CD14-positive monocyte (primary cell): ENCODE results near the gene NUTM2D. TPM values are rescaled to one million over a fixed set of nuclear protein-coding genes. Genes with fewer than 3 reads are reported as not detected.
"Not testable (repeated sequence)": the region's sequence is repeated elsewhere in the genome, so short reads cannot be mapped to it uniquely, and the experiment has no call there.

Experiments
- DNase-seq, 3 donors: peaks; one replicate each; pipeline ENCODE4 v3.0.0-alpha.2; 2011 to 2022
- H2AFZ ChIP-seq: 2 replicates; pipeline ENCODE4 v1.6.0; 2012; ENCODE audit warnings: mild to moderate bottlenecking, low read depth, low read length, inconsistent platforms; ENCODE audit not compliant: insufficient read depth, poor library complexity, severe bottlenecking
- H3K27ac ChIP-seq, 2 donors: 1 replicate in 1 of 2; 2 replicates in 1 of 2; pipeline ENCODE4 v1.5.1; 2012 to 2013; ENCODE audit warnings: low read length in 2 of 2, control low read depth in 1 of 2, inconsistent platforms in 1 of 2, low read depth in 1 of 2, mild to moderate bottlenecking in 1 of 2
- H3K27me3 ChIP-seq, 2 donors: one replicate each; pipeline versions ENCODE4 v1.6.0 to v1.6.1; 2011 to 2013; ENCODE audit warnings: low read length in 2 of 2; ENCODE audit not compliant: control insufficient read depth in 2 of 2, insufficient read depth in 2 of 2
- H3K36me3 ChIP-seq, 2 donors: replicated peaks in 1 of 2; 1 replicate in 1 of 2; 2 replicates in 1 of 2; pipeline versions ENCODE4 v1.5.1 to v1.6.1; 2012 to 2013; ENCODE audit warnings: low read length in 2 of 2, control low read depth in 1 of 2, inconsistent platforms in 1 of 2, mild to moderate bottlenecking in 1 of 2; ENCODE audit not compliant: insufficient read depth in 2 of 2, control insufficient read depth in 1 of 2
- H3K4me1 ChIP-seq, 2 donors: 1 replicate in 1 of 2; 2 replicates in 1 of 2; pipeline versions ENCODE4 v1.5.1 to v1.6.1; 2012 to 2013; ENCODE audit warnings: low read length in 2 of 2, control low read depth in 1 of 2, inconsistent platforms in 1 of 2, mild to moderate bottlenecking in 1 of 2, moderate library complexity in 1 of 2; ENCODE audit not compliant: insufficient read depth in 2 of 2, control insufficient read depth in 1 of 2
- H3K4me2 ChIP-seq: replicated peaks from 2 replicates; pipeline ENCODE3; 2012; ENCODE audit warnings: low read length, moderate library complexity, mild to moderate bottlenecking; ENCODE audit not compliant: poor library complexity, severe bottlenecking; ENCODE audit errors: extremely low read depth
- H3K4me3 ChIP-seq, 3 experiments: fragments of 200-600 bp in 1 of 3; sonication (generic) in 1 of 3; replicated peaks in 1 of 3; 1 replicate in 2 of 3; 2 replicates in 1 of 3; pipeline ENCODE4 v1.5.1; 2011 to 2013; ENCODE audit warnings: low read length in 3 of 3, mild to moderate bottlenecking in 3 of 3, control low read depth in 2 of 3, low read depth in 2 of 3, inconsistent platforms in 1 of 3, moderate library complexity in 1 of 3
- H3K79me2 ChIP-seq: 2 replicates; pipeline ENCODE4 v1.6.0; 2012; ENCODE audit warnings: mild to moderate bottlenecking, control low read depth, inconsistent platforms, low read length, moderate library complexity; ENCODE audit not compliant: insufficient read depth
- H3K9ac ChIP-seq: 2 replicates; pipeline ENCODE4 v1.6.0; 2017; ENCODE audit warnings: low read length, mild to moderate bottlenecking; ENCODE audit not compliant: insufficient read depth, poor library complexity, severe bottlenecking
- H3K9me3 ChIP-seq, 2 donors: replicated peaks in 1 of 2; 1 replicate in 1 of 2; 2 replicates in 1 of 2; pipeline versions ENCODE4 v1.5.1 to v1.6.1; 2012 to 2013; ENCODE audit warnings: low read length in 2 of 2, control low read depth in 1 of 2; ENCODE audit not compliant: control insufficient read depth in 1 of 2, insufficient read depth in 1 of 2
- H4K20me1 ChIP-seq: 2 replicates; pipeline ENCODE4 v1.6.0; 2012; ENCODE audit warnings: mild to moderate bottlenecking, low read length, control low read depth, moderate library complexity; ENCODE audit not compliant: insufficient read depth
- H3K27ac Mint-ChIP-seq, 7 donors: one replicate each; pipeline ENCODE4 v1.8.0; 2020; ENCODE audit warnings: mild to moderate bottlenecking in 7 of 7, mixed read lengths in 7 of 7, moderate library complexity in 6 of 7, inconsistent platforms in 2 of 7
- H3K27me3 Mint-ChIP-seq, 3 donors: one replicate each; pipeline ENCODE4 v1.8.0; 2021 to 2022; ENCODE audit warnings: low read depth in 3 of 3, mild to moderate bottlenecking in 3 of 3, mixed read lengths in 3 of 3, moderate library complexity in 3 of 3, inconsistent platforms in 1 of 3
- H3K36me3 Mint-ChIP-seq, 2 donors: one replicate each; pipeline ENCODE4 v1.8.0; 2020; ENCODE audit warnings: mixed read lengths in 2 of 2, inconsistent platforms in 1 of 2, mild to moderate bottlenecking in 1 of 2
- H3K4me1 Mint-ChIP-seq: one replicate; pipeline ENCODE4 v1.8.0; 2020; ENCODE audit warnings: mild to moderate bottlenecking, mixed read lengths
- H3K4me3 Mint-ChIP-seq, 2 donors: one replicate each; pipeline ENCODE4 v1.8.0; 2020; ENCODE audit warnings: mild to moderate bottlenecking in 2 of 2, mixed read lengths in 2 of 2, moderate library complexity in 1 of 2
- H3K9me3 Mint-ChIP-seq, 7 donors: one replicate each; pipeline ENCODE4 v1.8.0; 2020 to 2022; ENCODE audit warnings: mixed read lengths in 7 of 7, mild to moderate bottlenecking in 6 of 7, moderate library complexity in 6 of 7, inconsistent platforms in 2 of 7
- WGBS: methylation state at CpG from one replicate; pipeline ENCODE4 v1.1.5; 2013; ENCODE audit warnings: missing lambda C conversion rate; ENCODE audit not compliant: insufficient coverage; 5-methylcytosine and 5-hydroxymethylcytosine counted together
- intact Hi-C, 2 donors: fragments of 100-400 bp; cut with micrococcal nuclease; formaldehyde crosslinking; loops; one replicate each; pipeline versions ENCODE4 v1.15.0 to v1.15.1; 2023
- polyA plus RNA-seq, 3 donors: library from polyadenylated mRNA; depleted of rRNA in 1 of 3; unstranded in 2 of 3; stranded (reverse) in 1 of 3; fragments of 300-500 nt in 2 of 3; fragments of >200 nt in 1 of 3; fragmentation: Illumina TruSeq in 2 of 3; gene quantifications; 1 replicate in 2 of 3; 2 replicates in 1 of 3; pipeline ENCODE4 v1.2.3, GENCODE V29; 2012 to 2021

NUTM2D gene
- polyA plus RNA-seq, 3 donors = 0.03 to 3.3 TPM; not detected in 1

DNA sequence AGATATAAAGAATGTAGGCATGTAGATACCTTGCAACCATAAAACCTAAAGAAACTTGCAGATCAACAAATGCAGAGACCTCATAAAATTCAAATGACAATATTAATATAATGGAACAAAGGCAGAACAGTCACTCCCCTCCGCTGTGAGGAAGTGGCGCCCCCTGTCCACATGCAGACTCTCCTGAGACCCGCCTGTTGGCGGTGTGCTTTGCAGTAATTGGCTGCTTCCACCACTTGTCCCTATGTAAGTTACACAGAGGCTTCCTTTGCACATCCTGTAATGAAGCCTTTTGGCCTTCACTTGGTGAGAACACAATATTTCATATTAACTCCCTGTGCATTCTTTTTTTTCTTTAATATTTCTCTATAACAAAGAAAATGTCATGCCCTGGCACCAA, 21.6 kb downstream of the NUTM2D start:
- H3K27me3 ChIP-seq, H3K4me1 Mint-ChIP-seq, H4K20me1 ChIP-seq, H3K36me3 Mint-ChIP-seq, H3K9me3 ChIP-seq, H3K9me3 Mint-ChIP-seq, H2AFZ ChIP-seq, H3K9ac ChIP-seq, H3K27me3 Mint-ChIP-seq, DNase-seq, H3K4me3 ChIP-seq, H3K4me1 ChIP-seq, H3K4me3 Mint-ChIP-seq, H3K27ac Mint-ChIP-seq, H3K4me2 ChIP-seq, H3K27ac ChIP-seq, intact Hi-C loops, H3K79me2 ChIP-seq, H3K36me3 ChIP-seq: not testable (repeated sequence)
- no CpG with 5 or more reads among the region's 4 CpGs for WGBS

DNA sequence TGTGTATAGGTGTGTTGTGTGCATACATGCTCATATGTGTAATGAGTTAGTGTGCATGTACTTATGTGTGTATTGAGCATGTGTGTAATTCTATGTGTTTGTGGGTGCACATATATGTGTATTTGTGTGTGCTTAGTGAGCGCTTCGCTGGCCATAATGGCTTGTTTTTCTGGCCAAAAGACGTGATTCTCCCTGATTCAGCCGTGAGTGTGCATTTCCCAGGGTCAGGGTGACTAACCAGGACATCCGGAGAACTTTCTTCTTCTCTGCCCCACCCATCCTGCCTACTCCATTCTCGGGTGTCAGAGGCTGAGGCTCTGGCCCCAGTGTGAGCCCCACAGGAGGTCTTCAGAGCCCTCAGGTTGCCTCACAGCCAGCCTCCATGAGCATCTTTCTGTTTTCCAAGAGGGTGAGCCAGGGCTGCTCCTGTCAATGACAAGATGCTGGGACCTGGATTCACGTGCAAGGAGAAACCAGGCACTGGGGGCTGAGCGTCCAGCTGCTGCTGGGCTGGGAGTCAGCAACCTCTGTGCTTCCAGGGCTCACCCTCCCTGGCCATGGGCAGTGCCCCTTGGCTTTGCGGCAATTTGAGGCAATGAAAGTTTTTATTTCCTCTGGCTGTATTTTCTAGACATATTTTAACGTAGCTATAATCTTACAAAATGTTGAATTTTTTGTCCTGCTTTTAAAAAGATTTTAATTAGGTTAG, 25.8 kb downstream of the NUTM2D start:
- H3K4me1 Mint-ChIP-seq, H3K27me3 ChIP-seq, H3K4me1 ChIP-seq, H2AFZ ChIP-seq, H3K36me3 Mint-ChIP-seq, DNase-seq, H3K36me3 ChIP-seq, H3K4me3 Mint-ChIP-seq, H4K20me1 ChIP-seq, H3K9me3 ChIP-seq, H3K9me3 Mint-ChIP-seq, H3K27me3 Mint-ChIP-seq, H3K27ac ChIP-seq, H3K4me3 ChIP-seq, H3K79me2 ChIP-seq, intact Hi-C loops, H3K4me2 ChIP-seq, H3K9ac ChIP-seq: not testable (repeated sequence)
- peak overlapping the region in 1 of 7 donors; percentile 16 for H3K27ac Mint-ChIP-seq
- WGBS = no CpG with 5 or more reads among the region's 10 CpGs

GRCh38 chr10:87384283-87384682, 26.7 kb downstream of the NUTM2D start:
- H3K27me3 Mint-ChIP-seq, H3K36me3 ChIP-seq, H3K9ac ChIP-seq, H3K36me3 Mint-ChIP-seq, H3K4me1 Mint-ChIP-seq, H3K9me3 Mint-ChIP-seq, H3K27ac ChIP-seq, intact Hi-C loops, H3K4me3 ChIP-seq, H3K4me3 Mint-ChIP-seq, H3K4me2 ChIP-seq, H3K9me3 ChIP-seq, H2AFZ ChIP-seq, H3K27me3 ChIP-seq, H3K4me1 ChIP-seq, H3K79me2 ChIP-seq, H3K27ac Mint-ChIP-seq, H4K20me1 ChIP-seq, DNase-seq: not testable (repeated sequence)
- WGBS = no CpG with 5 or more reads among the region's 5 CpGs

- H4K20me1 ChIP-seq, H3K27ac ChIP-seq, H3K9me3 Mint-ChIP-seq, H3K79me2 ChIP-seq, DNase-seq, H3K27ac Mint-ChIP-seq, intact Hi-C loops, H3K4me3 Mint-ChIP-seq, H3K4me1 Mint-ChIP-seq, H3K4me2 ChIP-seq, H3K9me3 ChIP-seq, H3K27me3 Mint-ChIP-seq, H3K4me3 ChIP-seq, H2AFZ ChIP-seq, H3K27me3 ChIP-seq, H3K36me3 ChIP-seq, H3K4me1 ChIP-seq, H3K36me3 Mint-ChIP-seq, H3K9ac ChIP-seq: not testable (repeated sequence)
- no CpG with 5 or more reads among the region's 5 CpGs for WGBS
Observed at GRCh38 chr10:87385762-87386360, 28.3 kb downstream of the NUTM2D start.
